Measurements from ENCODE around the gene LZTS2.
A peak's percentile ranks its signal among the peaks of the same experiment; 100 is the strongest.
"Not testable (repeated sequence)": the region's sequence is repeated elsewhere in the genome, so short reads cannot be mapped to it uniquely, and the experiment has no call there.

The LZTS2 gene

DNA sequence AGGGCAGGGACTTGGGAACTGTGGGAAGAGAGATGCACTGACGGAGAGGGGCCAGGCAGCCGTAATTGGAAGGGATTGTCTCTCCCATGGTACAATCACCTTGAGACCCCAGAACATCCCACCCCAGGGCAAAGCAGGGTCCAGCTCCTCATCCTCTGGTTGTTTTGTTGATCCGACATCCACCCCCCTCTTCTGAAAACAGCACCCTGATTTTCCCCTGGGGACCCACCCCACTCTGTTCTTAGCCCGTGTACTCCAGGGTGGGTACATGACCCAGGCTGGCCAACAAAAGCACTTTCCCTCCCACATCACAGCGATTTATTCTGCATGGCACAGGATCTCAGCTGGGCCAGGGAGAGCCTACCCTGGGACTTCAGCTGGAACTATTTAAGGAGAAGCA lies 17.2 kb downstream of the LZTS2 start:
- no peak for DNase-seq

- no peak for DNase-seq
Measured at GRCh38 chr10:101018118-101018599, 18.6 kb downstream of the LZTS2 start.

GRCh38 chr10:101018600-101019439 lies 19.2 kb downstream of the LZTS2 start:
- peak; percentile 81 for DNase-seq

DNA sequence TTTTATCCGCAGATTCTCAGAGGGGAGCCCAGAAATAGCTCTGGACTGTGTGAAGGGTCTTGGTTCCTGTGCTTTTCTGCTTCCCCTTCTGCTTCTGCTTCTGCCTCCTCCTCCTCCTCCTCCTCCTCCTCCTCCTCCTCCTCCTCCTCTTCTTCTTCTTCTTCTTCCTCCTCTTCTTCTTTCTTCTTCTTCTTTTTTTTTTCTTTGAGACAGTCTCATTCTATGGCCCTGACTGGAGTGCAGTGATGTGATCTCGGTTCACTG lies 19.8 kb downstream of the LZTS2 start:
- DNase-seq: no peak

DNA sequence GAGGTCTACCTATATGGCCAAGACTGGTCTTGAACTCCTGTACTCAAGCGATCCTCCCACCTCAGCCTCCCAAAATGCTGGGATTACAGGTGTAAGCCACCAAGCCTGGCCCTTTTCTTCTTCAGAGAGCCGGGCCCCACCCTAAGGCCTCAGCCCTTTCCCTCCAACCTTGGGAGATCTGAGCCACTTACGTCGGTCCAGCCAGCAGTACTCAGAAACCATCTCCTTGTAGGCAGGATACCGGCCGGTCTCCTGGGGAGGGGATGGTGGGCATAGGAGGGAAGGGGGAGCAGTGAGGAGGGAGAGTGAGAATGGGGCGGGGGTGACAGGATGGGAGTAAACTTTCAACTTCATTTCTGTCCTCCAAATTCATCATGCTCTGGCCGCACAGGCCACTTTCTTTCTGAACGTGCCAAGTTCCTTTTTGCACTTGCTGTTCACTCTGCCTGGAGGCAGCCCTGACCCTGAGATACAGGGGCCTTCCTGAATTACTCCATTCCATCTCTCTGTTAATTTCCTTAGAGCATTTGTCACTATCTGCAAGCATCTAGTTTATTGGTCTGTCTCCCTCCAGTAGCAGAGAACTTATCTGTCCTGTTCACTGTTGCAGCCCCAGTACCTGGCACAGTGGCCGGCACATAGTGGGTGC lies 20.9 kb downstream of the LZTS2 start:
- no peak for DNase-seq

DNA sequence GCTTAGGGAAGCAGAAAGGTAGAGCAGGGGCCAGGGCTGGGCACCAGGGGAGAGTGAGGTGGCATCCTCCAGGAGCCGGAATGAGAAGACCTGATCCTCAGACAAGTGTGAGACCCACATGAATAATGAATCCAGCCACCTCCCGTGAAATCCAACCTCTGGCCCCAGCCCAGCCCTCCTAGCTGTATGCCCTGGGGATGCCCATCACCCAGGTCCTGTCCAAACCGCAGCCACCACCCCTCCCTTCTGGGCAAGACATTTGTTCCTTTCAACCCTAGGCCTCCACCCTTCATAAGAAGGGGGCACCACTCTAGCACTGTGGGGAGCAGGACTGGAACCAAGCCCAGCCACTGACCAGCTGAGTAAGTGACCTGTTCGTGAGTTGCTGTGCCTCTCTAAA lies 21.6 kb downstream of the LZTS2 start:
- DNase-seq: no peak

DNA sequence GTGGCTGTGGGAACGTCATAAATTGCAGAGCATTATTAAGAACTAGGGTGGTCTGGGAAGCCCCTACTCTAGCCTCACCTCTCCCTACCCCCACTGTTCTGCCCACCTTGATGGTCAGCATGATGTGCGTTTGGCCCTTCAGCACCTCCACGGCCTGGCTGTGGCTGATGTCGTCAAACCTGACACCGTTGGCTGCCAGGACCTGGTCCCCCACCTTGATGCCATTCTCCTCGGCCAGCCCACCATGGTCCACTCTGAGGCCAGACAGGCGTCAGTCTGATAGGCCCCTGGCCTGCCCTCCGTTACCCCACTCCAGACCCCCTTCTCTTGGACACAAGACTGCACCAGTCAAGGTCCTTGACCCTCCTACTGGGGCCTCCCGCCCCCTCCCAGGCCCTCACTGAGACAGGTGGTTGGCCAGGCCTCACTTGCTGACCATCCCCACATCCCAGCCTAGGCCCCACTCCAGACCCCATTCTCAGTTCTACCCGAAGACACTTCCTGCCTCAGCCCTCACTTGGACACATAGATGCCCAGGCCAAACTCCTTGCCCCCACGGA lies 22.2 kb downstream of the LZTS2 start:
- no peak for DNase-seq

DNA sequence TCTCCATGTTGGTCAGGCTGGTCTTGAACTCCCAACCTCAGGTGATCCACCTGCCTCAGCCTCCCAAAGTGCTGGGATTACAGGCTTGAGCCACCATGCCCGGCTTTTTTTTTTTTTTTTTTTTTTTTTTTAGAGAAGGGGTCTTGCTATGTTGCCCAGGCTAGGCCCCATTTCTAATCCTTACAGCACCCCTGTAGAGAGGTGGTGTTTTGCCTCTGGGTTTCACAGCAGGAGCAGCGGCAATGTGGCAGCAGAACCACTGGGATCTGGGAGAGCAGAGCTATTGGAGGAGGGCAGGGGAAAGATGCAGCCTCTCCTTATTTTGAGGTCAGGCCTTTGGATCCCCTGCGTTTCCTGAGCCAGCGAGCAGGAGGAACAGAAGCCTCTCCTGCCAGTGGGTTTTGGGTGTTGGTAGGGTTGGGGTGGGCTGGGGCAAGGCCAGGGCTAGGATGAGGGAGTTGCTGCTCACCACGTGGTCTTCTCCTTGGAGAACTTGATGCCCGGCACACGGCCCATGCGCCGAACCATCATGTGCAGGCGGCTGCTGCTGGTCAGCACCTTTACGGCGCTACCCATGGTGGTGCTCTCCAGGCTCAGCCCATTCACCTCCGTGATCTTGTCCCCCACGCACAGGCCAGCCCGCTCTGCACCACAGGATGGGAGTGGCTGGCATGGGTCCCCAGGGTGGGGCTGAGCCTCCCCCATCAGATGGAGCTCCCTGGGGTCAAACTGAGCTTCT lies 23.5 kb downstream of the LZTS2 start:
- no peak for DNase-seq

GRCh38 chr10:101027106-101027720 lies 27.6 kb downstream of the LZTS2 start:
- DNase-seq: no peak

DNA sequence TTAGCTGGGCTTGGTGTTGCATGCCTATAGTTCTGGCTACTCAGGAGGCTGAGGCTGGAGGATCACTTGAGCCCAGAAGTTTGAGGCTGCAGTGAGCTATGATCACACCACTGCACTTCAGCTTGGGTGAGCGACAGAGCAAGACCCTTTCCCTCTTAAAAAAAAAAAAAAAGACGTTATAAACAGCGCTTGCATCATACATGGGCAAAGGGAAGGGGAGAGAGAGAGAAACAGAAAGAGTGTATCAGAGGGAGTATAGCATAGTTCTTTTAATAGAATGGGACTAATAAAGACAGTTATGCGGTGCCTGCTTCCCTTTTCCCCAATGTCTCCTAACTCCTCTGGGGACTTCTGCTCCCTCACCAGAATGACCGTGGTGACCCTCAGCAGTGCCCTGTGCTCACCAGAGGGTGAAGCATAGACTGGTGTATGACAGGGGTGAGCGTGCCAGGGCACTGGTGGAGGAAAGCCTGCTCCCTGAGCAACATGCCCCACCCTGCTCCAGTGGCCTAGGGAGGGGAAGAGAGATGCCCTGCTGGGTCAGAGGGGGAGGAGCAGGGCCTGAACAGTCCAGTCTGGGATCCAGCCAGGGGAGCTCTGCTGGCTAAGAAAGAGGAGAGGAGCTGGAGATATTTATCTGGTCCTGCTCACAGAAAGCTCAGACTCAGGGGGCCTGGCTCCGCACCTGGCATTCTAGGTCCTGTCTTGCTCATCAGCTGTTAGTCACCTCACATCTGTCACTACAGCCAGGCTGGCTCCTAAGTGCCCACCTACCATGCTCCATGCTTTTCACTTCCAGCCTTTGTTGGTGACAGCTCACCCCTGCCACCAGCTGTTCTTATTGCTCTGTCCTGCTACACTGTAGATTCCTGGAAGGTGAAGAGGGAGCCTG lies 29.1 kb downstream of the LZTS2 start:
- no peak for DNase-seq

- DNase-seq: no peak
Measured at GRCh38 chr10:101029520-101030295, 30.1 kb downstream of the LZTS2 start.

- DNase-seq: peak; percentile 48
Measured at GRCh38 chr10:101030496-101031127, 31.0 kb downstream of the LZTS2 start.

DNA sequence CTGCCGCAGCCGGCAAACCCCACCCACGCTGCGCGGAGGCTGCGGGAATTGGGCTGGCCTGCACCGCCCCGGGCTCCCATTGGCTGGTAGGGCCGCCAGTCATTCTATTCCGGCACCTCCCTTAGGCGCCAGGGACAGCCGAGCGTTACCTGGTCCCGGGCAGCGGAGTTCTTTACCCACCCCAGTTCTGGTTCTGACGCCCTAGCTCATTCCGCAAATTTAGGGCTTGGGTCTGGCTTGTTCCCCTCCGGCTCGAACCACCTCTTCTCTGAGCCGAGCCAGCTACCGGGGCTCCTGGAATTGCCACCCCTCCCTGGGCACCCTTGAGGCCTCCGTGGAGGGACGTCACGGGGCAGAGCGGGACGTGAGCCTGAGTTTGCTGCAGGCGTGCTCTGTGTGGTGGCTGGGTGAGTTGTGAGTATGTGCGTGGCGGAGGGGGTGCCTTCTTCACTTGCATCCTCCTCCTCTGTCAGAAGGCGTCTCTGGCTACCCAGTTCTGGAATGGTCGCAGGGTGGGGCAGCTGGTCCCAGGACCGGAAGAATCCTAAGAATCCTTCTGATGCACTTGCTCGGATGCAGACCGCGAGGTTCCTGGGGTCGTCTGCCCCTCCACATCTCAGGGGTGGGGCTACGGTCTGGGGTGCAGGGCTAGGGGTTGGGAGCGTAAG lies 31.7 kb downstream of the LZTS2 start, which contains the start of the genes PDZD7 and SFXN3:
Gene PDZD7 (minus strand): TSS at position 2 of the 668 bp plus-strand sequence. CDS start 910 bp downstream, outside the sequence.
Gene SFXN3 (plus strand): TSS at position 107 of the 668 bp plus-strand sequence. CDS start 3,461 bp downstream, outside the sequence.
- peak; percentile 91 for DNase-seq

- peak; percentile 75 for DNase-seq
Measured at GRCh38 chr10:101031796-101032636, 32.4 kb downstream of the LZTS2 start.

GRCh38 chr10:101032637-101033224 lies 33.1 kb downstream of the LZTS2 start:
- DNase-seq: peak; percentile 95

DNA sequence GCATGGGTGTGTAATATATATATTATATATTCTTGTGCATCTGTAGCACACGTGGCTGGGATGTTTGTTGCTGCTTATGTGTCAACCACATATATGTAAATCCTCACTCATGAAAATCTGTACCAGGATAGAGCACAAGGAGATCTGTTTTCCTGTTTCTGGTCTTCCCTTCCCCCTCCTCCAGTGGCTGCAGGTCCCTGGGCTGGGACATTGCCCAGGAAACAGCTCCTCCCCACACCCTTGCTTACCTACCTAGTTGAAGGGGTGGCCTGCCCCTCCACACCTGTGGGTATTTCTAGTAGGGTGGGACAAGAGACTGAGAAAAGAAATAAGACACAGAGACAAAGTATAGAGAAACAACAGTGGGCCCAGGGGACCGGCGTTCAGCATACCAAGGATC lies 33.7 kb downstream of the LZTS2 start:
- no peak for DNase-seq

DNA sequence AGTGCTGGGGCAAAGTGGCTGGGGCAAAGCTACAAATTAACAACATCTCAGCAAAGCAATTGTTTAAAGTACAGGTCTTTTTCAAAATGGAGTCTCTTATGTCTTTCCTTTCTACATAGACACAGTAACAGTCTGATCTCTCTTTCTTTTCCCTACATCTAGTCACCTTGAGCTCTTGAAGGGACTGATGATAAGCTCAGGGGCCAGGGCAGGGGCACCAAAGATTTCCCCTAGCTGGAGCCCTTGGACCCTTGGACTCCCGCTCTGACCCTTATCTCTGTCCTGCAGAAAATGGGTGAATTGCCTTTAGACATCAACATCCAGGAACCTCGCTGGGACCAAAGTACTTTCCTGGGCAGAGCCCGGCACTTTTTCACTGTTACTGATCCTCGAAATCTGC lies 34.8 kb downstream of the LZTS2 start:
- DNase-seq: not testable (repeated sequence)

- no peak for DNase-seq
Measured at GRCh38 chr10:101035314-101035713, 35.7 kb downstream of the LZTS2 start.

All from EL (cell line).